Endothelial cell of umbilical vein (primary cell): Measurements from ENCODE around the gene TGM3. TPM values are rescaled to one million over a fixed set of nuclear protein-coding genes. Genes with fewer than 3 reads are reported as not detected.

Experiments used
- BruUV-seq: library from RNA; stranded (reverse); fragments of 400-500 nt; replicated peaks from 2 replicates; lab custom pipeline; 2021; lab: Mats Ljungman, UMichigan
- CTCF ChIA-PET: fragments of 300-600, 350-600 bp; sonication (Branson Sonifier 250); formaldehyde crosslinking; loops from one replicate; lab custom pipeline; 2021; ENCODE audit warnings: antibody characterized with exemption, inconsistent platforms; lab: Charles Lee
- POLR2A ChIA-PET: fragments of 300-600, 350-600 bp; sonication (Branson Sonifier 250); formaldehyde crosslinking; loops from one replicate; lab custom pipeline; 2021; ENCODE audit warnings: antibody characterized with exemption, inconsistent platforms; lab: Charles Lee
- DNase-seq: peaks from one replicate; pipeline ENCODE4 v3.0.0-alpha.2; 2011; ENCODE audit warnings: low read depth, low spot score
- FAIRE-seq: peaks from 2 replicates; lab custom pipeline; 2011; peaks lifted over from hg19 to GRCh38; lab: Jason Lieb, UNC
- H2AFZ ChIP-seq: 2 replicates; pipeline ENCODE4 v1.6.0; 2012; ENCODE audit warnings: low read depth, low read length, control low read depth, inconsistent platforms
- H3K27ac ChIP-seq: 2 replicates; pipeline ENCODE4 v1.5.1; 2011; ENCODE audit warnings: low read depth, mild to moderate bottlenecking, control low read depth, low read length, moderate library complexity; ENCODE audit not compliant: insufficient read depth
- H3K27me3 ChIP-seq, 2 experiments: 2 replicates each; pipeline versions ENCODE4 v1.6.0 to v1.6.1; 2011; ENCODE audit warnings: low read length in 2 of 2, mixed read lengths in 1 of 2; ENCODE audit not compliant: control insufficient read depth in 2 of 2, insufficient read depth in 2 of 2
- H3K36me3 ChIP-seq, 2 experiments: 2 replicates in 1 of 2; 3 replicates in 1 of 2; pipeline ENCODE4 v1.5.1; 2011; ENCODE audit warnings: low read length in 2 of 2, mild to moderate bottlenecking in 1 of 2, moderate library complexity in 1 of 2; ENCODE audit not compliant: control insufficient read depth in 2 of 2, insufficient read depth in 2 of 2; ENCODE audit errors: extremely low read depth in 1 of 2
- H3K4me1 ChIP-seq: 3 replicates; pipeline ENCODE4 v1.5.1; 2011; ENCODE audit warnings: mild to moderate bottlenecking, low read length; ENCODE audit not compliant: control insufficient read depth, insufficient read depth; ENCODE audit errors: extremely low read depth
- H3K4me2 ChIP-seq: 2 replicates; pipeline ENCODE4 v1.6.1; 2011; ENCODE audit warnings: low read length, control low read depth, mixed read lengths; ENCODE audit not compliant: insufficient read depth
- H3K4me3 ChIP-seq, 3 experiments: fragments of 200-600 bp in 1 of 3; sonication (generic), shearing (Covaris generic) in 1 of 3; replicated peaks in 1 of 3; 2 replicates each; pipeline ENCODE4 v1.5.1; 2011 to 2016; ENCODE audit warnings: control low read depth in 3 of 3, low read length in 3 of 3, mild to moderate bottlenecking in 2 of 3, inconsistent platforms in 1 of 3, low read depth in 1 of 3, moderate library complexity in 1 of 3; ENCODE audit not compliant: insufficient read depth in 1 of 3
- H3K79me2 ChIP-seq: 2 replicates; pipeline ENCODE4 v1.6.0; 2012; ENCODE audit warnings: low read length, inconsistent platforms; ENCODE audit not compliant: control insufficient read depth, insufficient read depth
- H3K9ac ChIP-seq: replicated peaks from 2 replicates; pipeline ENCODE3; 2011; ENCODE audit warnings: low read length, control low read depth; ENCODE audit not compliant: insufficient read depth; ENCODE audit errors: extremely low read depth
- H3K9me1 ChIP-seq: replicated peaks from 3 replicates; pipeline ENCODE4 v1.6.0; 2011; ENCODE audit warnings: mild to moderate bottlenecking, low read length; ENCODE audit not compliant: control insufficient read depth, insufficient read depth; ENCODE audit errors: extremely low read depth
- H3K9me3 ChIP-seq: replicated peaks from 2 replicates; pipeline ENCODE4 v1.5.1; 2012; ENCODE audit warnings: low read length, inconsistent platforms; ENCODE audit not compliant: control insufficient read depth, insufficient read depth
- H4K20me1 ChIP-seq: replicated peaks from 2 replicates; pipeline ENCODE3; 2011; ENCODE audit warnings: mild to moderate bottlenecking, low read length; ENCODE audit not compliant: control insufficient read depth, insufficient read depth; ENCODE audit errors: extremely low read depth
- EZH2 ChIP-seq: IDR thresholded peaks from 2 replicates; pipeline ENCODE4 v1.6.1; 2012; ENCODE audit warnings: borderline replicate concordance, low read depth, mild to moderate bottlenecking, moderate library complexity, low read length, inconsistent platforms; ENCODE audit not compliant: severe bottlenecking
- FOS ChIP-seq: IDR thresholded peaks from 2 replicates; pipeline ENCODE4 v1.6.1; 2011; ENCODE audit warnings: mild to moderate bottlenecking, low read length, moderate library complexity, borderline replicate concordance; ENCODE audit not compliant: insufficient read depth
- GATA2 ChIP-seq: IDR thresholded peaks from 2 replicates; pipeline ENCODE4 v1.7.0; 2011; ENCODE audit warnings: low read depth, mild to moderate bottlenecking, moderate library complexity, mixed read lengths, low read length; ENCODE audit not compliant: insufficient read length, insufficient read depth
- JUN ChIP-seq: IDR thresholded peaks from 2 replicates; pipeline ENCODE4 v1.6.1; 2011; ENCODE audit warnings: borderline replicate concordance, low read depth; ENCODE audit not compliant: insufficient read length, insufficient read depth
- MAX ChIP-seq: IDR thresholded peaks from 2 replicates; pipeline ENCODE4 v1.6.1; 2011; ENCODE audit not compliant: insufficient read depth, insufficient read length
- MYC ChIP-seq: IDR thresholded peaks from one replicate; pipeline ENCODE4 v1.6.1; 2011; ENCODE audit warnings: mild to moderate bottlenecking, low read depth, low read length
- POLR2A ChIP-seq: IDR thresholded peaks from 2 replicates; pipeline ENCODE4 v1.6.1; 2012; ENCODE audit warnings: low read depth, mild to moderate bottlenecking, control low read depth, low read length
- POLR2AphosphoS5 ChIP-seq: IDR thresholded peaks from 2 replicates; pipeline ENCODE4 v1.6.1; 2012; ENCODE audit warnings: low read depth, mild to moderate bottlenecking, control low read depth, low read length, moderate library complexity; ENCODE audit not compliant: insufficient read depth
- dilution Hi-C: fragments of 300-500 bp; cut with MboI; formaldehyde crosslinking; loops from one replicate; pipeline ENCODE4 v1.15.0; 2019; ENCODE audit warnings: low sequenced_read_pairs; ENCODE audit not compliant: extremely low pct_ligation_motif_present
- intact Hi-C: fragments of 100-400 bp; cut with micrococcal nuclease; formaldehyde crosslinking; loops from one replicate; pipeline ENCODE4 v1.10.0; 2022
- polyA plus RNA-seq, 4 experiments: library from polyadenylated mRNA; depleted of rRNA in 3 of 4; stranded (reverse) in 3 of 4; unstranded in 1 of 4; fragments of >200 nt; gene quantifications; 2 replicates each; pipeline versions ENCODE4 v1.2.1 to v1.2.3, GENCODE V29; 2011 to 2012; ENCODE audit warnings: missing spikeins in 1 of 4
- total RNA-seq: library from RNA; stranded (reverse); gene quantifications from 2 replicates; pipeline ENCODE4 v1.2.3, GENCODE V29; 2021
- TF ChIP-seq, protein P1 (sequence below), 2 donors: IDR thresholded peaks; 1 replicate in 1 of 2; 2 replicates in 1 of 2; pipeline ENCODE4 v1.5.1; 2011; ENCODE audit warnings: low read length in 2 of 2, mild to moderate bottlenecking in 2 of 2, moderate library complexity in 2 of 2, control low read depth in 1 of 2, inconsistent platforms in 1 of 2, low read depth in 1 of 2; ENCODE audit not compliant: insufficient read depth in 1 of 2; ENCODE audit errors: extremely low read depth in 1 of 2

The TGM3 gene
- total and polyA plus RNA-seq, 2 donors (not counting 3 experiments of a cell fraction or from before 2014, with no cell fraction given) = not detected

DNA sequence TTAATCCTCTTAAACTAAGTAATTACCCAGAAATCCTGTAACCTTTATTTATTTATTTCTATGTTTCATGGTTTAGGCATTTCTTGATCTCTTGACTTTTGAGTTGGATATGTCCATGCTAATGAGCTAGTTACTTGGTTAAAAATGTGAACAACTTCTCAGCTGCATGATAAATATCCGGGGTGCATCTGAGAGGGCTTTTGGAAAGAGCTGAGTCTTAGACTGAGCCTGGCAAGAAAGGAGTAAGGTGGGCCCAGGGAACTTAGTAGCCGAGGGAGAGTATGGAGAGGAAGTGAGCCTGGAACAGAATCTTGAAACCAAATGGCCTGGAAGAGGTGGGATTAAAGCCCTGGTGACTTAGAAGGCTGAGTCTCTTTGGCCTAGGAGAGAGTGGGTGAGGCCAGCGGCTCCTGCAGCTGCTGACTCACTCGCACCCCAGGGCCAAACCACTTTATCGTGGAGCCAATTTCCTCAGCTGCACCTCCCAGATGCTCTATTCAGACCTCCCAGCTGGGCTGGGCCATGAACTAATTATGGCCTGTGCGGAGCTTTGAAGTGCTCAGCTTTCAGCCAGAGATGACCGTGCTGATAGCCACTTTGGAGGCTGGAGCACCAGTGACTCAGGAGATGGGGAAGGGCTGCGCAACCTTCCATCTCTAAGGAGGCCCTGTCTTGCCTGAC lies 19.1 kb downstream of the TGM3 start:
- H4K20me1 ChIP-seq = no peaks in the 10 kb centered on the region
- H2AFZ ChIP-seq = no peak overlapping the region
- FAIRE-seq = no peak
- H3K9me3 ChIP-seq = no peaks in the 10 kb centered on the region
- H3K4me1 ChIP-seq = no peaks in the 10 kb centered on the region
- no peak overlapping the region for H3K4me2 ChIP-seq
- dilution Hi-C loops (no loop called here), intact Hi-C loops (no loop called here)
- no peak overlapping the region for H3K4me3 ChIP-seq
- H3K27ac ChIP-seq = no peak overlapping the region
- H3K27me3 ChIP-seq = peaks cover 3 to 10% of the 10 kb centered on the region in 2 experiments
- no peak overlapping the region for H3K9ac ChIP-seq
- TF ChIP-seq MAX = no peak
- no peak for TF ChIP-seq MYC
- TF ChIP-seq, protein P1, sequence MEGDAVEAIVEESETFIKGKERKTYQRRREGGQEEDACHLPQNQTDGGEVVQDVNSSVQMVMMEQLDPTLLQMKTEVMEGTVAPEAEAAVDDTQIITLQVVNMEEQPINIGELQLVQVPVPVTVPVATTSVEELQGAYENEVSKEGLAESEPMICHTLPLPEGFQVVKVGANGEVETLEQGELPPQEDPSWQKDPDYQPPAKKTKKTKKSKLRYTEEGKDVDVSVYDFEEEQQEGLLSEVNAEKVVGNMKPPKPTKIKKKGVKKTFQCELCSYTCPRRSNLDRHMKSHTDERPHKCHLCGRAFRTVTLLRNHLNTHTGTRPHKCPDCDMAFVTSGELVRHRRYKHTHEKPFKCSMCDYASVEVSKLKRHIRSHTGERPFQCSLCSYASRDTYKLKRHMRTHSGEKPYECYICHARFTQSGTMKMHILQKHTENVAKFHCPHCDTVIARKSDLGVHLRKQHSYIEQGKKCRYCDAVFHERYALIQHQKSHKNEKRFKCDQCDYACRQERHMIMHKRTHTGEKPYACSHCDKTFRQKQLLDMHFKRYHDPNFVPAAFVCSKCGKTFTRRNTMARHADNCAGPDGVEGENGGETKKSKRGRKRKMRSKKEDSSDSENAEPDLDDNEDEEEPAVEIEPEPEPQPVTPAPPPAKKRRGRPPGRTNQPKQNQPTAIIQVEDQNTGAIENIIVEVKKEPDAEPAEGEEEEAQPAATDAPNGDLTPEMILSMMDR (IDR thresholded peaks at IDR 0.05; ENCODE audit: extremely low read depth in 1 of 2, insufficient read depth in 1 of 2, low read depth in 1 of 2, low read length in 2 of 2) = no peak
- no peak for TF ChIP-seq POLR2A
- no peak for TF ChIP-seq FOS
- TF ChIP-seq JUN = no peak
- TF ChIP-seq GATA2 = no peak
- TF ChIP-seq EZH2 = no peak
- TF ChIP-seq POLR2AphosphoS5 = no peak
- DNase-seq = no peak
- no peaks in the 10 kb centered on the region for H3K9me1 ChIP-seq
- no TSS peak for BruUV-seq
- CTCF ChIA-PET = interaction anchor here (0.9 kb wide), 1 partner anchor 107 kb away, joined by 3 read pairs; no protein-coding TSS in a partner anchor
- POLR2A ChIA-PET = no interaction called here
- H3K79me2 ChIP-seq = no peaks in the 10 kb centered on the region
- H3K36me3 ChIP-seq = no peaks in the 10 kb centered on the region
